NCI-H2196 (cell line): ENCODE measurements around the gene EGFR.
A peak's percentile ranks its signal among the peaks of the same experiment; 100 is the strongest.

Experiments used
- DNase-seq: peaks from one replicate; lab custom pipeline; 2025; ENCODE audit not compliant: unreplicated experiment; lab: John Stamatoyannopoulos, UW

The EGFR gene

DNA sequence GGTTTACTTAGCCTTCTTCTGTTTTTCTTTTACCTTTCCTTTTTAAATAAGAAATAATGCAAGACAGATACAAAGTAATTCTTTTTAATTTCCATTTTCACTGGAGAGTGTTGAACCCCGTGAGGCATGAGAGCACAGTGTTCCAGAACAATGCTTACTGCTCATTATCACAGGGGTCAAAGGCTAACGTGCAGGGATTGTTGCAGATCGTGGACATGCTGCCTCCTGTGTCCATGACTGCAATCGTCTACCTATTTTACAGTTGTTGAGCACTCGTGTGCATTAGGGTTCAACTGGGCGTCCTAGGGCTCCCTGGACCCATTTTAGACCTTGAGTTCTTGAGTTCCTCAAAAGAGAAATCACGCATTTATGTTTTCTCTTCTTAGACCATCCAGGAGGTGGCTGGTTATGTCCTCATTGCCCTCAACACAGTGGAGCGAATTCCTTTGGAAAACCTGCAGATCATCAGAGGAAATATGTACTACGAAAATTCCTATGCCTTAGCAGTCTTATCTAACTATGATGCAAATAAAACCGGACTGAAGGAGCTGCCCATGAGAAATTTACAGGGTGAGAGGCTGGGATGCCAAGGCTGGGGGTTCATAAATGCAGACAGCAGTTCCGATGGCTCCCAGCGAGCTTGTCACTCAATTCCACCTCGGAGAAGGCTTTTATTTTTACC lies 124.2 kb downstream of the EGFR start:
- no peak for DNase-seq

DNA sequence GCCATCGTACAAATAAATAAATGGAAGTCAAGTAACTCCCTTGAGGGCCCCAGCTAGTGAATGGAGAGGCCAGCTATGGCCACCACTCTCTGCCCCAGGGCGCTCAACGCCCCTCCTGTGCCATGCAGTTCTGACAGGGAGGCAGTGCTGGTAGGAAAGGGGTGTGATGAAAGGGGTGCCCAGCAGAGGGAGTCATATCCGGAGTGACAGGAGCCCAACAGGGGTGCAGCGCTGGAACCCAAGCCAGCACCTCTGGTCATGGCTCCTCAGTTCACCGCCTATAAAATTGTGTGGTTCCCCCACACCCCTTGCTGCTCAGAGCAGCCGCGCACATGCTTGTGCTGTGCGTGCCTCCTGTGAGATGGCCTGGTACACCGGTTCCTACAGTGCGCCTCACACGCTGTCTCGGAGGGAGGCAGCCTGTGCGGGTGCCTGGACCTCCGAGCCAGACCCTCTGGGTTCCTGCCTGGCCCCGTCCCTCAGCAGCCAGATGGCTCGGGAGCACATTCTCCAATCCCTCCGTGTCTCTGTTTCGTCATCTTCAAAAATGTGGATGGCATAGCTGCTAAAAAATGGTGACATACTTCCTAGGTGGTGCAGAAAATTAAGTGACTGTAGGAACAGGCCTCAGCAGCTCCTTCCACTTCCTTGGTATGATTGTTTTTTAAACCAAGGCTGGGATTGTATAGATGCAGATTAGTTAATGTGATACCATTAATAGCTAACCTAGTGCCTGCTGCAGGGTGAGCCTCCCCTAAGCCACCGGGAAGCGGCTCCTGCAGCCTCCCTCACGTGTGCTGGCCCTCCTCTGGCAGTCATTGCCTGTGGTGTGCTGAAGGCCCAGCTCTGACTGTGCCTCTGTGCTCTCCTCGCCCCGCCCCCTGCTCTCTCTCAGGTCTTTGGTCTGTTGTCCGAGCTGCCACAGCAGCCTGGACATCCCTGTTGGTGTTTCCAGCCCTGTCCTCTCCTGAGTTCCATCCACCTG lies 125.8 kb downstream of the EGFR start:
- DNase-seq, result no peak

DNA sequence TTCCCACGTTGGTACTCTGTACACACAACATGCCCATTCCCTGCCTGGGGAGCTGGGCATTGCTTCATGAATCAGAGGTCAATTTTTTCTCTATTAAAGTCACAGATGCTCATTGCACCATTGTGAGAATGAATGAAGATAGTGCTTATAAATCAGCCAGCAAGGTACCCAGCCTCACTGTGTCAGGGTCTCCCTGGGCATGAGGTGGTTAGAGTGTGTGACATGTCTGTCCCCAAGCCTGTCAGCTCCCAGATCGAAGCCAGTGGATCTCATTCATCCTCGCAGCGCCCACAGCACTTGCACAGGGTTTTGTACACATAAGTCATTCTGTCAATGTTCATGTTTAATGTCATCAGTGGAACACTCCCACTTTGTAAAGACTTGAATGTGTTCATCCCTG lies 126.8 kb downstream of the EGFR start:
- DNase-seq, result no peak

DNA sequence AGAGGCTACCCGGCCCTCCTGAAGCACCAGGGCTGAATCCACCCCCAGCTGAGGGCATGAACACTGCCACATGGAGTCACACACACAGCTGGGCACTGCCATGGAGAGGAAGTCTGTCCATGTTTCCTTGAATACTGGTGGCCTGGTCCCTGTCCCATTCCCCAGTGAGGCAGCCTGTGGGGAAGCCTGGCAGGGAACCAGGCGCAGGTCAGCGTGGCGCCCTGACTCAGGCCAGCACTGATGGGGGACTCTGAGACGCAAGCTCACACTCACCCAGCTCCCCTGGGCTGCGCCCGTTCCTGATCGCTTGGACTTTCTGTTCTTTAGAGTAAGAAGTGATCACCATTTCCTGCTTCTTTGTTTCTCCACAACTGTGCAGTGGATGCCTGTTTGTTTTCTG lies 128.3 kb downstream of the EGFR start:
- no peak for DNase-seq

DNA sequence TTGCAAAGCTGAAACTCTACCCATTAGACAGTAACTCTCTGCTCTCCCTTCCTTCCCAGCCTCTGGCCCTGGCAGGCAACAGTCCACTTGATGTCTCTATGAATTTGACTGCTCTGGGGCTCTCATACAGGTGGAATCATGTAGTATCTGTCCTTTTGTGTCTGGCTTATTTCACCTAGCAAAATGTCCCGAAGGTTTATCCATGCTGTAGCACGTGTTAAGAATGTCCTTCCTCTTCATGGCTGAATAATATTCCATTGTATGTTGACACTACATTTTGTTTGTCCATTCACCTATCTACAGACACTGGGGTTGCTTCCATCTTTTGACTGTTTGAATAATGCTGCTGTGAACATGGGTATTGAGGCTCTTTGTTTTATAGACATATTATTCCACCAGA lies 128.9 kb downstream of the EGFR start:
- no peak for DNase-seq

DNA sequence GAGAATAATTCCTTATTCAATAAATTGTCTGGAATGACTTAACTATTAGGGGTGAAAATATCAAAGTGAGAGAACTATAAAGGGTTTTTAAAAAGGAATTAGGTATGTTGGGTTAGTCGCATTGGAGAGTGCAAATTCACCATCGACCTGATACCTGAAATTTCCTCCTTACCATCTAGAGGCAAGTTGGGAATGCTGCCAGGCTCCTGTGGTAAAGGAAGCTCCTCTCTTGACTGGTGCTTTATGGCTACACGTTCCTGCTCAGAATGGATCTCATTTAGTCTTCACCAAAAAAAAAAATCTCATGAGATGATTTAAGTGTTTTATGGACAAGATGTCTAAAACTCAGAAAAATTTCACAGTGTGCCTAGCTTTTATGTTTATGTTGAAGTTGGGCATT lies 129.8 kb downstream of the EGFR start:
- DNase-seq, result peak; percentile 47

DNA sequence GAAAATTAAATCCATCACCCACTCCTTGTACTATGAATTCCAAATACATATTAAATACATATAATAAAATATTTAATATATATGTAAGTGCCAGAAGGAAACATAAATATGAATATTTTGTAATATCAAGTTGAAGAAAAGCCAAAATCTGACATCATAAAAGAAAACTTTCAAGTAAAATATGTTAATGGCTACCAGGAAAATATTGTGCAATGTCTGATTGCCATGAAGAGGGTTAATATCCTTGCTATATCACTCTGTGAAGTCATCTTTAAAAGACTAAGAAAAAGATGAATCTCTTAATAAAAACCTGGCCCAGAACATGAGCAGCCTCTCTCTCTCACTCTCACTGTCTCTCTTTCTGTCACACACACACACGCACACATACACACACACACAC lies 130.2 kb downstream of the EGFR start:
- DNase-seq, result no peak

DNA sequence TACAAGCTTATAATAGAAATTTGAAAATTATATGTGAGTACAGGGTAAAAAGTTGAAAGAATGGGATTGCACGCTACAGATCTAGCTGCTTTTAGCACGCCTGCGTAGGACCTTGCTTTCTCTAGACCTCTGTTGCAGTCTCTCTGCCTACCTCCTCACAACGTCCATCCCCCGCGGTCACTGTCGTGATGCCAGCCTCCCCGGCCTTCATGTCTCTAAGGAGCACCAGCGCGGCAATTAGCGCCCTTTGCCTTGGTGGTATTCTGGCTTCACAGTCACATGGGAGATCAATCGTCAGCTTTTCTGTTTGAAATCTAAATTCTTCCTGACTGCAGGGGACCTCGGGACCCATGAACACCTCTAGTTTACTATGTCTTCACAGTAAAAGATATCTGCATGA lies 131.3 kb downstream of the EGFR start:
- DNase-seq, result no peak

DNA sequence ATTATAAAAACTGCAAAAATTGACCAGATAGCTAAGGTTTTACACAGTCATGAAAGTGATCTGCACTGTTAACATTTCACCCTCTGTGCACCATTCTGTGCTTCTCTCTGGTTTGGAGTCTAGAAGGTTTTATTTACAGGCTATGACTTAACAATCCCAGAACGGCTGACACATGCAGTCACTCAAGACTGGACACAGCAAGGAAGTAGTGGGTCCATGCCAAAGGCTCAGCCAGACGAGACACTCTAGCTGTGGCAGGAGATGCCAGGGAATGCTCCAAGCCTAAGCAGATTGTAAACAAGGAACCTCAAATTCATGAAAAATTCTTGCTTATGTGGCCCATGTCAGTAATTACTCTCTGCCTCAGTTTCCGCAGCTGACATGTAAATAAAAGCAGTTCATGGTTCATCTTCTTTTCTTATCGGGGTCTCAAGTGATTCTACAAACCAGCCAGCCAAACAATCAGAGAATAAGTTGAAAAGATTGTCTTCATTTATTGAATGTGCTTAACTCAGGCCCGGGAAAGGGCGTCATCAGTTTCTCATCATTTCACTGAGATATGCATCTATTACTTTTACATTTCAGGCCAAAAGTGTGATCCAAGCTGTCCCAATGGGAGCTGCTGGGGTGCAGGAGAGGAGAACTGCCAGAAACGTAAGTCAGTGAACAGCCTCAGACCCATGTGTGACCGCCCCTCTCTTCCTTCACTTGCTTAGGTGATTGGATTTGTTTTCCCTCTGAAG lies 132.1 kb downstream of the EGFR start:
- DNase-seq, result no peak

DNA sequence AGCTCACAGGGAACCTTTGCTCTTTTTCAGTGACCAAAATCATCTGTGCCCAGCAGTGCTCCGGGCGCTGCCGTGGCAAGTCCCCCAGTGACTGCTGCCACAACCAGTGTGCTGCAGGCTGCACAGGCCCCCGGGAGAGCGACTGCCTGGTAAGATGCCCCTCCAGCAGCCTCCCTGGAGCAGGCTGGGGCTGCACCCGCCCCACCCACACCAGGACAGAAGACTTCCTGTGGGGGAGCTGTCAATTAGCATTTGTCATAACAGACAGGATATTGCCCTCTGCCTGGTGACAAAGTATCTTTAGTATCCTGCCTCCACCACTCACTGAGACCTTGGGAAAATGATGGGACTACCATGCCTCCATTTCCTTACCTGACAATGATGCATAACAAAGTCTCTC lies 133.7 kb downstream of the EGFR start:
- no peak for DNase-seq

DNA sequence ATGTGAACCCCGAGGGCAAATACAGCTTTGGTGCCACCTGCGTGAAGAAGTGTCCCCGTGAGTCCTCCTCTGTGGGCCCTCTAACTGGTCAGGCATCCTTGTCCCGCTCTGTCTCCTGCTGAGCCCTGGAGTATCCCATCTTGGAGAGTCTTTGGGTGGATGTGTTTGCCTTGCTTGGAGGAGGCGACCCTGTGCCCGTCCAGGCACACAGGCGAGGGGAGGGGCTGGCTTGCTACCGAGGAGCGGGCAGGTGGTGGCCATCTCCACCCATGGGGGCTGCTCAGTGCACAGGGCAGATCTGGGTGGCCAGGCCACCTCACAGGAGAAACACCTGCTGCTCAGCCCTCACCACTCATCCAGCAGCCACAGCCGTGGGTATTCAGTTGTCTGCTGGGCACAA lies 135.3 kb downstream of the EGFR start:
- DNase-seq, result no peak

DNA sequence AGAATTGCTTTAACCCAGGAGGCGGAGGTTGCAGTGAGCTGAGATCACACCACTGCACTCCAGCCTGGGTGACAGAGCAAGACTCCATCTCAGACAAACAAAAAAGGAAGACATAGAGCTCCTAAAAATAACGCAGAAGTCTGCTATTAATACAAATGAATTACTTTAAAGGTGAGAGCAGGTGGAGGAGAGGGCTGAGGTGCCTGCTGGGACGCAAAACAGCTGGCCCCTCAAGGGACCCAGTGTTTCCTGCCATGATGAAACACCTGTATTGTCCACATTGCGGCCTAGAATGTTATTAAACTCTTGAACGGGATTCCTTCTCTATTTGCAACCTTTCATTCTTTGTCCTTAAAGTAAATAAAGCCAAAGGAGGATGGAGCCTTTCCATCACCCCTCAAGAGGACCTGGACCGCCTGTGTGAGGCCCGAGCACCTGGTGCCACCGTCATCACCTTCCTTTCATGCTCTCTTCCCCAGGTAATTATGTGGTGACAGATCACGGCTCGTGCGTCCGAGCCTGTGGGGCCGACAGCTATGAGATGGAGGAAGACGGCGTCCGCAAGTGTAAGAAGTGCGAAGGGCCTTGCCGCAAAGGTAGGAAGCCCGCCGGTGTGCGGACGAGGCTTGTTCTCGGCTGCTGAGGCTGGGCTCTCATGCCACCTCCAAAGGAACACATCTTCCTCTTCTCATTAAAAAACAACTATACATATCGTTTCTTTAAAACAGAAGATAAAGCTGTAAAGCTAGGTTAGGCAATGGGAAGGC lies 136.7 kb downstream of the EGFR start:
- no peak for DNase-seq

DNA sequence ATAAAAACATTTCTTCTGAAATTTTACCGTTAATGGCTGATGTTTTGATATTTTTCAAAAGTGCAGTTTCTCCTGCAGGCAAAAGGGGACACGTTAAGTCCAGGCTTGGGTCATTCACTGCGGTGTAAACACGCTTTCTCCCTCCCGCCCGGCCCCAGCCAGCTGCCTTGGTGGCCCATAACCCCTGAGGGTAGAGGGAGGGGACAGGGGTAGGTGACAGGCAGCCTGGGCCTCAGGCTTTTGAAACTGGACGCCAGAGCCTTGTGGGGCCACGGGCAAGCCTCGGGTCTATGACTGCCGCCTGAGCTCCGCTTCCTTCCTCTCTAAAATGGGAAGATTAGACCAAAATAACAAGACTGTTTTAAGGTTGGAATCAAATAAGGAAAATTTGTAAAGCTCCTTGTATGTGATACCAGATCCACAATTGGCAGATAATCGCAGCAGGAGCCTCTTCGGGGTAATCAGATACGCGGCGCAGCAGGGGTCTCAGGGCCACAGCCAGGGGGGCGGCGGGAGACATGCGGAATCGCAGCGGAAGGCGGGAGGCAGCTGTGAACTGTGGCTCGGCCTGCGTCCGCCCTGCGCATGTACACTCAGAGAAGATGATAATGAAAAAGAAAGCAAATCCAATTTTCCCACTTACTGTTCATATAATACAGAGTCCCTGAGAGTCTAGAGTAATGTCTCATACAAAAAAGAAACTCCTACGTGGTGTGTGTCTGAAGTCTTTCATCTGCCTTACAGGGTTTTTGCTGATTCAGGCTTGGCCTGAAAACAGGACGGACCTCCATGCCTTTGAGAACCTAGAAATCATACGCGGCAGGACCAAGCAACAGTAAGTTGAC lies 138.3 kb downstream of the EGFR start:
- DNase-seq, result no peak

DNA sequence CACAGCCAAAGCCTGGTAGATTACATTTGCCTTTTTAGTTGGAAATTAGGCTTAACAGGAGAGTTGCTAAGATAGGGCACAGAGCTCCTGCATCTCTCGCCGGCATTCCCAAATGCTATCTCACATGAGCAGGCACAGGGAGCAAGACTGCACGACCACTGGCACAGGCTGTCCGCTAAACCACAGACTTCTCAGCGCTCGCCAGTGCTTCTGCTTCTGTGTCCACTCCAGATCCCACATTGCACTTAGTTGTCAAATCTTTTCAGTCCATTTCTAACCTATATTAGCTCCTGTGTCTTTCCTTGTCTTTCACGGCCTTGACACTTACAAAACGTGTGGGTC lies 138.9 kb downstream of the EGFR start:
- DNase-seq, result no peak

DNA sequence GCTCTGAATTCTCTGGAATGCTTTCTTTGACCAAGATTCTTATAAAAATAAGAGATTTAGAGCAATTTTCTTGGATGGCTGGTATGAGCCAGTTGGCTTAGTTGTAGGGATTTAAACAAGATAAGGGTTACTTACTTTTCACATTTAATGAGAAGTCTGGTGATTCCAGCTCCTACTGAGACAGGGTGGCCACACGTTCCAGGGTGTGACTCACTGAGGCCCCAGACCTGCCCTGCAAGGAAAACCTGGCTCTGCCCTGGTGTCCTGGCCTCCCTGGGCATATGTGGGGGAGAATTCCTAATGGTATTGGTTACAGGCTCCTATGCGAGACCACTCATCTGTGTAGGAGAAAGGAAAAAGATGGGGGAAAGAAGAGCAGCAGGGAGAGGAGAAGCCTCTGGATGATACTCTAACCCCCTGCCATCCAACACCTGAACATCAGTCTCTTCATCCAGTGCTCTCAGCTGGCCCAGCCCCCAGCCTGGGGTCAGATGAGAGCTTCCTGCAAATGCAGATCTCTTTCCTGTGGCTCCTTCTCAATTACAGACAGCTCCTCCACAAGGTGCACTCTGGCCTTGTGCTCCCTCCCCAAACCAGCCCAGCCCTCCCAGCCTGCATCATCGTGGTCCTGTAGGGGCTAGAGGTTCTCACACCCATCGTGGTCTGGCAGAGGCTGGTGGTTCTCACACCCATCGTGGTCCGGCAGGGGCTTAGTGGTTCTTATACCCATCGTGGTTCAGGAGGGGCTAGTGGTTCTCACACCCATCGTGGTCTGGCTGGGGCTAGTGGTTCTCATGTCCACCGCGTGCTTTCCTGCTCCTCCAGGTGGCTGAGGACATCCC lies 139.9 kb downstream of the EGFR start:
- DNase-seq, result no peak

DNA sequence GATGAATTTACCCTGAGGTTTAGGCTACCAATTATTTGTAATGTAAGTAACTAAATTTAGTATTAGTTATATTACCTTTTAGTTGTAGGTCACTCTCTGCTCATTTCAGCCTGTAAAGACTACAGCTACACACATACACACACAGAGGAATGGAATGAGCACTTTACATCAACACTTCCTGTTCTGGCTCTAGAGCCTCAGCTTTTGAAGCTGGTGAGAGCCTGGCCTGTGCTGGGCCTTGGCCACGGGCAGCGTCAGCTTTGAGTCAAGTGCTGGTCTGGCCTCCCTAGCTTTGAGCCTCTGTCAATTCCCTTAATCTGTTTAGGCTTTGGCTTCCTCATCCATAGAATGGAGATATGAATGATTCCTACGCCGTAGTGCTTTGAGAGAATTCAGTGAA lies 141.7 kb downstream of the EGFR start:
- DNase-seq, result no peak

DNA sequence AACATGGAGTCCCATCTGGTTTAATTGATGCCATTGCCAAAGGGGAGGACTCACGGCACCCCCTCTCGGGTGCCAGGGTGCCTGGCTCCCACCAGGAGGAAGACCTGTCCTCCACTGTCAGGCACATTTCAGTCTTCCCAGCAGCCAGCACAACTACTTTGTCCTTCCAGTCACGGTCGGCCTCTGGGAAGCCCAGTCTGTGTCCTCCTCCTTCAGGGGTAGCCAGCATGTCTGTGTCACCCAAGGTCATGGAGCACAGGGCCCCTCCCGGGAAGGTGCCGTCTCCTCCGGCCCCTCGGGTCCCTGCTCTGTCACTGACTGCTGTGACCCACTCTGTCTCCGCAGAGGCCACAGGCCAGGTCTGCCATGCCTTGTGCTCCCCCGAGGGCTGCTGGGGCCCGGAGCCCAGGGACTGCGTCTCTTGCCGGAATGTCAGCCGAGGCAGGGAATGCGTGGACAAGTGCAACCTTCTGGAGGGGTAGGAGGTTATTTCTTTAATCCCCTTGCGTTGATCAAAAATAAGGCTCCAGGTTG lies 142.4 kb downstream of the EGFR start:
- no peak for DNase-seq

DNA sequence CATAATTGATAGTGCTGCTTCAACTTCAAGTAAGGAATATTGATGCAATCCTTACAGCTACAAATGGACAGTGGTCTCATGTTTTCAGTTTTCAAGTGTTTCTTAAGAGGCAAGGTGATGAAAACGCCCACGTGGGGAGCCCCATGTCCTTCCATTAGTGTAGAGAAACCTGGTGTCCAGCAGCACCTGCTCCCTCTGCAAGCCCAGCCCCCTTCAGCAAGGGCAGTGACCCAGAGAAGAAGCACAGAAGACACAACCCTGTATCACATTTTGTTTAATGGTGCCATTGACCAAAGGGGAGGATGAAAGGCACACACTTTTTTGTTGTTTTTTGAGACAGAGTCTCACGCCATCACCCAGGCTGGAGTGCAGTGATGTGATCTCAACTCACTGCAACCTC lies 143.7 kb downstream of the EGFR start:
- no peak for DNase-seq

DNA sequence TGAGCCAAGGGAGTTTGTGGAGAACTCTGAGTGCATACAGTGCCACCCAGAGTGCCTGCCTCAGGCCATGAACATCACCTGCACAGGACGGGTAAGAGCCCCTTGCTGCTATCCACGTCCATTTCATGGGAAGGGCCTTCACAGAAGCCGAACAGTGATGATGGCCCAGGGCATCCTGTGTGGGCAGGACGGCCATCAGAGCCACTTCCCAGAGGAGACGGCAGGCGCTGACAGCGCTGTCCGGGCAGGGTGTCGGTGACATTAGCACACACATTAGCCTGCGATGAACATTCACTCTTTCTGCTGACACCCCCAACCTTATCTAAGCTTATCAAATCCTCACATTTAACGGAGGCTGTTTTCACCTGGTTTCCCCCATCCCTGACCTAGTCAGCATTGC lies 144.9 kb downstream of the EGFR start:
- DNase-seq, result no peak
